ENCODE results near the gene RPL22L1.
"Not testable (repeated sequence)": the region's sequence is repeated elsewhere in the genome, so short reads cannot be mapped to it uniquely, and the experiment has no call there.

RPL22L1 gene

DNA sequence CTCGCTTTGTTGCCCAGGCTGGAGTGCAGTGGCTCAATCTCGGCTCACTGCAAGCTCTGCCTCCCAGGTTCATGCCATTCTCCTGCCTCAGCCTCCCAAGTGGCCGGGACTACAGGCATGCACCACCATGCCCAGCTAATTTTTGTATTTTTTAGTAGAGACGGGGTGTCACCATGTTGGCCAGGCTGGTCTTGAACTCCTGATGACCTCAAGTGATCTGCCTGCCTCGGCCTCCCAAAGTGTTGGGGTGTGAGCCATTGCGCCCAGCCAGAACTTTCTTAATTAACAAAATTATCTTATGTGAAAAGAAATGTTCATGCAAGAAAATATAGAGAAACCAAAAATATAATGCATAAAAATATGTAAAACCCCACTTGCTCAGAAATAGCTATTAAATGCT lies 7.3 kb upstream of the RPL22L1 start:
- not testable (repeated sequence) for DNase-seq

DNA sequence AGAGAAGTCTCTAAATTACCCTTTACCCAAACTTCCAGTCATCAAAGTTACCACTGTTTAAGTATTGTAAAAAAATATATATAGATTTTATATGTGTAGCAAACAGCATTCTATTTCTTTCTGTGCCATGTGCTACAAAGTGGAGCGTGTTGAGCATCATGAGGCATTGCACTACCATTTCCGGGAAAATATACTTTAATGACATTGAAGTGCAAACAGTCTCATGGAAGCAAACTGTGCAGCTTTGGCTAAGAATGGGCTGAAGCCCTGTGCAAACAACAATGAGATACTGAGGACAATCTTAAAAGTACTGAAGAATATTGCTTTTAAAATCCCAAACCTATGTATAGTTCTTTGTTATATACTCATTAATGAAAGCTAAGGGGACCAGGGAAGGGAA lies 6.5 kb upstream of the RPL22L1 start:
- no peak for DNase-seq

DNA sequence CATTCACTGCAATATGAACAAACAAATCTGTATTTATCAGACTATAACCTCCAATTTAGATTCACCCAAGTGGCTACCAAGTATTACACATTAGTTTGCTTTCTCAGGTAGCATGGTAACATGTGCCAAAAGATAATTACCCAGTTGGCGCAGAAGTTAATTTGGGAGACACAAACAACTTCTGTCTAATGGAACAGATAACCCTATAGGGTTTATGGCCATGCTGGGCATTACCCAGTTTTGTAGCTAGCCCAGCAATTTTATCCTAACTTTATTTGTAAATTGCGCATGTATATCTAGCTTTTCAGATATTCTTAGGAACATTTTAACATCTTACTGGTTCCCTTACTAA lies 780 bp downstream of the RPL22L1 start:
- no peak for DNase-seq

DNA sequence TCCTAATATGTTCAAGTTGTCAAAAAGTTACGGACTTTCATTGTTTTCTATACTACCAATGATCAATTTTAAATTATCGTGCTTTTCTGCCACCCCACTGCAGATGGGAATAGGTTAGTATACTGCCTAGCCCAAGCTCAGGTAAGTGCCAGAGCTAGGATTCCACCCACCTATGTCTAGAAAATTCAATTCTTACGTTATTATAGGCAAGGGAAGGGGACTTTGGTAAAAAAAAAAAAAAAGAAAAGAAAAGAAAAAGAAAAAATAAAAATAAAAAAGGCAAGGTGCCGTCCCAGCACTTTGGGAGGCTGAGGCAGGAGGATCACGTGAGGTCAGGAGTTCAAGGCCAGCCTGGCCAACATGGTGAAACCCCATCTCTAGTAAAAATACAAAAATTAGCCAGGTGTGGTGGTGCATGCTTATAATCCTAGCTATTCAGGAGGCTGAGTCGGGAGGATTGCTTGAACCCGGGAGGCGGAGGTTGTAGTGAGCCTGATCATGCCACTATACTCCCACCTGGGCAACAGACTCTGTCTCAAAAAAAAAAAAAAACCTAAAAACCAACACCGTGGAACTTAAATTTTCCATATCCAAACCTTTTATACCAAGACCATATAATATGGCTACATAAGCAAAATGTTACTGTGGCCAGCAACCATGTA lies 1.3 kb downstream of the RPL22L1 start:
- DNase-seq = no peak

DNA sequence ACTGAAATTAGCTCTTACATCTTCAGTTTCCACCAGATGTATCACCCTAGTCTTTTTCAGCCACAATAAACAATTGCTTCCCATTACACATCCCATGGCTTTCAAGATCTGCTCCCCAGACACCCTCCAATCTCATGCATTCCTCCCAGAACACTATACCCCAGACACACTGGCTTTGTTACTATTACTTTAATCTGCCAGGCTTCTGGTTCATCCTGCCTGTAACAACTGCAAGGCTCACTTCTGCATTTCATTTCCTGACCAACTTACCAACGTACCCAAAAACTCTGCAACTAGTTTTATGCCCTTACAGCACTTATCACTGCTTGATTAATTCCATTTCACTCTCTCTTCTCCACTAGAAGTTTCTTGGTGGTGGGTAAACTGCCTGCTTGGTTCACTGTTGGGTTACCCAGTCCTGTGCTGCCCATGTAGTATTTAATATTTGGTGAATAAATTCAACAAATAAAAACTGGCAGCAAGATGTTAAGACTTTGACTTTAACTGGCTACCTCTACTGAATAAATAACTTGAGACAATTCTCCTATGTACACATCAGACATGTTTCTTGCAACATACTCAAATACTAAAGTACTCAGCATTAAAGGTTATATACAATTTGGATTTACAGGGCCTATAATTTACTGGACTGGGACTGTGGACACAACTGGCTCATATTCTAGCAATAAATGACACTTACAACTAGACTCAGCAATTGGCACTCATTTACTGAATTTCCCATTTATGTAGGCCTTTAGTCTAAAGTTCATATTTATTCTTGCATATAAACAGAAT lies 2.7 kb downstream of the RPL22L1 start:
- no peak for DNase-seq

DNA sequence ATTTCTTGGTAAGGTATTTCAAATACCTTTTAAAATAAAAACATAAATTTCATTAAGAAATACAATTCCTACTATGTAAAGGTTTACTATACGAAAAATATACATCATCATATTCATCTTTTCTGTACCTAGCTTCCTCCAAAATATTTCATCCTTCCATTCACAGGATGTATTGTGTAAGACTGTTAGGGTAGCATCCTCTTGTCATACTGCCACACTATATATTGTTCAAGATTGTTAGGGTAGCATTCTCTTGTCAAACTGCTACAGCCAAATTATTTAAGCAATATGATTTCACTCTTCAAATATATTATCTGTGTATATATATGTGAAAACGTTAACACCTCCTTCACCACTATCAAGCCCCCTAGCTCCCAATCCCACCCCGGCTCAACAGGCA lies 3.5 kb downstream of the RPL22L1 start:
- DNase-seq = no peak

DNA sequence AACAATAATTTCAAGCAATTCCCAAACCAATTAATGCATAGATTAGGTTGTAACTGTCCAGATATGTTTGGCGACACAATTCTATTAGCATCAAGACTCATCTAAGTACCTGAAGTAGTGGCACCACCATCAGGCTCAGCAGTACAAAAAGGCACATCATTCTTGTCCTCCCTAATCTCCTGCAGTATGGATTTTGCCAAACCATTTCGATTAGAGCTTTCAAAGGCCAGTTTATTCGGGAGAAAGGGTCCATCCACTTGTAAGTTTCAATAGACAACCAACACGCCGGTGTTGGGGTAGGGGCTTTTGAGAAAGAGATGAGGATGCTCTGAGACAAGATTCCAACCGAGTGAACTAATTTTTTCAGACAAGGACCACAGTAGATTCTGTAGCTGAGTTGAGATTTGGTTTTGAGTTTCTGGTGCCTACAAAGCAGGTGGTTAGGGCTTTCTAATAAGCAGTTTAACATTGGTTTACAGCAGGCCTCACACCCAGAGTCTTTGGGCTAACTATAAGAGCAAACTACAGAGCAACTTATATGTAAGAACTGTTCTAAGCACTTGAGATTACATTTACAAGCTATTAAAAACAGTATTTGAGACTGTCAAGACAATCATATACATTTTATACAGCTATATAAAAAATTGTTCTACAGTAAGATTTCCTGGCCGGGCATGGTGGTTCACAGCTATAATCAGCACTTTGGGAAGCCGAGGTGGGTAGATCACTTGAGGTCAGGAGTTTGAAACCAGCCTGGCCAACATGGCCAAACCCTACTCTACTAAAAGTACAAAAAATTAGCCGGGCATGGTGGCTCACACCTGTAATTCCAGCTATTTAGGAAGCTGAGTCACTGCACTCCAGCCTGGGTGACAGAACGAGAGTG lies 4.5 kb downstream of the RPL22L1 start:
- DNase-seq = no peak

DNA sequence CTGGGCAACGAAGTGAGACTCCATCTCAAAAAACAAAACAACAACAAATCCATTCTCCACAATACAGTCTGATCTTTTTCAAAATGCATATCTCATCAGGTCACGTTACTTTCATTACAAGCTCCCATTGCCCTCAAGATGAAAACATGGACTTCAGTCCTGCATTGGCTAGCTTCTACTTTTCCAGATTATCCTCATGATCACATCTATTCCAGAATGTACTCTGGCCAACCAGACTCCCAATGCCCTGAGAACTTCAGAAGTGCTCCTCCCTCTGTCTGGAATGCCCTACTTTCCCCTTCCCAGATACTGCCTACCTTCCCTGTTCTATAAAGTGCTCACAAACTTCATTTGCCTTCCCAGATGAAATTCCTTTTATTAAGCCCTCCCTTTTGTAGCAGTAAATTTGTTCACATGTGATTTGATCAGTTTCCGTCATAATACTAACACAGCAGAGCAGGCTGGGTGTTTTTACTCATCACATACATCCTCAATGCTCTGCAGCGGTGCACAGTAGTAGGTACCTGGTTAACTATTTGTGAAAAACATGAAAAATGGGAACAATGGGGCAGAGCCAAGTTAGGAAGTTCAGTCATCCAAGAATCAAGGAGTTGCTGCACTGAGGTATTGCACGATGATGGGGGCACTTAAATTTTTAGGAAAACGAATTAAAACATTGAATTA lies 5.3 kb downstream of the RPL22L1 start:
- no peak for DNase-seq

DNA sequence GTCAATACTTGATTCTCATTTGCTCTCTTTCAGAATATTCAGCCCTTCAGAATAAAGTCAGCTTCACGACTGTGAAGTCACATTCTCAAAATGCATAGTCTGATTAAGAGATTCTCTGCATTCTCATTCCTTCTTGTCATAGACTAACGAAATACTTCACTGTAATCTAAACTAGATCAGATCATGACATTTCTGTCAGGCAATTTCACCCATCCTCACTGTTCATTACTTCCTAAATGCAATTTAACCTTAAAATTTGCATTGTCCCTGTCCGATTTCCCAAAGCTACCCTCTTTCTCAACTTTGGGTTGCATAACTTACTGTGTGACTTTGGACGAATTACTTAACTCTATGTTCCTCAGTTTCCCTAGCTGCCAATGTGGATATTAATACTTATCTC lies 6.2 kb downstream of the RPL22L1 start:
- DNase-seq = no peak

DNA sequence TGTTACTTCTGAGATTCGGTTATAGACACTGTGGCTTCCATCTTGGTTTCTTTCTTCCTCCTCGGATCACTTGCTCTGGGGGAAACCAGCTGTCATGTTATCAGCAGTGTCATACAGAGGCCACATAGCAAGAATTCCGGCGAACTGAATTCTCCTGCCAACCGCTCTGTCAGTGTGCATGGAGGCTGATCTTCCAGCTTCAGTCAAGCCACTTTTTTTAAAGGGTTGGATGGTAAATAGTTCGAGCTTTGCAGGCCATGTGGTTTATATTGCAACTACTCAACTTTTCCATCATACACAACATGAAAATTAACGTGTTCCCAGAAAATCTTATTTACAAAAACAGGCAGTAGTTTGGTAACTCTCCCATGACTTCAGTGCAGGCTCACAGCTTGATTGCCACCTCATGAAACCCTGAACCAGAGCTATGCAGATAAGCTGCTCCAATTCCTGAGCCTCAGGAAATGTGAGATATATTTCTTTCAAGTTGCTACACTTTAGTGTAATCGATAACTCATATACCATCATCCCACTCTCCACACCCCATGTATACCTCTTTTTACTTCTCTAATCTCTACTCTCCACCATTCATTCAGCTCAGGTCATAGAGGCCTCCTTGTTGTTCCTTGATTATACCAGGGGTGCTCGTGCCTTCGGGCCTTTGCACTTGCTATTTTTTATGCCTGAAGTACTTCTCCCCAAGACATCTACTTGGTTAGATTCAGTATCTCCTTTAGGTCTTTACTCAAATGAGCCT lies 7.2 kb downstream of the RPL22L1 start:
- no peak for DNase-seq

DNA sequence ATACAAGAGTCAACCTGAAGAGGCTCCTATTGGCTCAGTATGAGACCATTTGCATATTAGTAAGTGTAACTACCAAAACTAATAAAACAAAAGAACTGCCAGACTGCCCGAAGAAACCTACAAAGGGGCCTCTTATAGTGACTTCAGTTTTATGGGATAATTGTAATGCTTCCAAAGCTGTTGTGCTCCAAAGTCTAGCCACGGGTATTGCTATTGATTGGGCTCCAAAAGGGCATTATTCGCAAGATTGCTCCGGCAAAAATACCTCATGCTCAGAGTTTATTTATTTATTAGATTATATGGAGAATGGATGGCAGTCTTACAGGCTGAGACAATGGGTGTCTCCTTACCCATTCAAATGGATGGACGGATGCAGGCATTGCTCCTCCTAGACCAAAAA lies 11.4 kb downstream of the RPL22L1 start:
- DNase-seq = no peak

DNA sequence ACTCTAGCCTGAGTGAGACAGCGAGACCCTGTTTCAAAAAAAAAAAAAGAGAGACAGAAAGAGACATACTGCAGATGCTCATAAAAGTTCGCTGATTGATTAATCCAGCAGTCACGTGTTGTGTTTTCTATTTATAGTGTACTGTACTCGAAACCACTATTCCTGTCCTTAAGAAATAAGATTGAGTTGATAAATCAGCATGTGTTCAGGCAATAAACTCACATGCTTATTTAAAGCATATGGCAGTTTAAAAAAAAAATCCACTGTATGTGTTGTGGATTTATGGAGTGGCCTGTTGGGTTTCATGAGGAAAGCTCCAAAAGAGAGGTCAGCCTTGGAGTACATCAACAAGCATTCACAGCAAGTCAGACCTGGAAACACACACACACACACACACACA lies 17.7 kb downstream of the RPL22L1 start:
- DNase-seq = no peak

DNA sequence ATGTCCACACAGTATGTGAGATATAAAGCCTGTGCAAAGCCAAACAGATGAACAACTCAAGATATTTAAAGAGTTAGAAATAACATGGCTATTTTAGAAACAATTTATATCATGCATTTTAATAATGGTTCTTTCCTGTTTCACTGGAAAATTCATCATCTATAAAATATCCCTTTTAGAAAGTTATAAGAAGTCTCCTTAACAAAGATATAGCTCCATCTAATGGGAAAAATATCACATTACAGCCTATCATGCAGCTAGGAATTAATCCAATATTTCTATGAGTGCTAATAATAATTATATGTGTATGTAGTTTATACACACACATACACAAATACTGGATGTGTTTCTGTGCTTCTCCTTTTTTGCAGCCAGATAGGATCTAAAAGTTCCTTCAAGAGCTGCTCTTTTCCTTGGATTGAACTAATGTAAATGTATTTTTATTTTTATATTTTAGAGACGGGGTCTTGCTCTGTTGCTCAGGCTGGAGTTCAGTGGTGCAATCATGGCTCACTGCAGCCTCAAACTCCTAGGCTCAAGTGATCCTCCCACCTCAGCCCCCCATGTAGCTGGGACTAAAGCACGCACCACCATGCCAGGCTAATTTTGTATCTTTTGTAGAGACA lies 21.6 kb downstream of the RPL22L1 start:
- DNase-seq = no peak

DNA sequence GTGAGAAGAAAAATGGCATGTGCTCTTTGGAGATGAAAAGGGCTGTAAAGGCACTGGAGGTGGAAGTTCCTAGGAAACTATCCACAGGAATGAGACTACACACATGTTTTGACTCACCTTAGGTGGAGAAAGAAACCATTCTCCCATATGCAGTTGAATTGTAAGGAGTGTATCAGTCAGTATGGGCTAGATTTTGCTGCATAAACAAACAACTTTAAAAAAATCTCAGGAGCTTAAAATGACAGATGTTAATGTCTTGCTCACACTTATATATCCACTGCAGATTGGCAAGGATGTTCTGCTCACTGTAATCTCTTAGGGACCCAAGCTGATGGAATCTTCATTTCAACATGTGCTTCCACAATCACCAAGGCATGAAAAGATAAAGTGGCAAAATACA lies 25.6 kb downstream of the RPL22L1 start:
- DNase-seq = no peak

DNA sequence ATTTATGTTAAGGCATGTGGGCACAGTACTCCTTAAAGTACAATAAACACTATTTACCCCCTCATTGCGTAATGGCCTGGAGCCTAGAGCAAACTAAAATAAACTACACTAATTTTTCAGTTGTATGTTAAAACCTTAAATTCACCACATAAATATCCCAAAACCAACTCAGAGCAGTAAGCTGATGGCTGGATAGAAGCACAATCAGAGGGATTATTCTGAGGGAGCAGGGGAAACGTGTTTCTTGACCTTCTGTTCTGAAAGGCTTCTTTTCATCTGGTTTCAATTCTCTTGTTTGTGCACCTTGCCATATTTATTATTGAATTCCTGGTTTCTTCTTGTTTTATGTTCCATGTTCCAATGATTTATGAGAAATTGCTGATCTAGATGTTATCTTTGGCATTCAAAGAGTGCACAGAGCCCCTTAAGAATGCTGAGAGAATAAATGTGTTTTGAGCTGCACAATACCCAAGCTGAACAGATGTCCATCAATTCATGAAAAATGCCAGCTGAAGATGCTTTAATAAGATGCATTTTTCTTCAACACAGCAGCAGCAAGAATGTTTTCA lies 29.6 kb downstream of the RPL22L1 start:
- no peak for DNase-seq

DNA sequence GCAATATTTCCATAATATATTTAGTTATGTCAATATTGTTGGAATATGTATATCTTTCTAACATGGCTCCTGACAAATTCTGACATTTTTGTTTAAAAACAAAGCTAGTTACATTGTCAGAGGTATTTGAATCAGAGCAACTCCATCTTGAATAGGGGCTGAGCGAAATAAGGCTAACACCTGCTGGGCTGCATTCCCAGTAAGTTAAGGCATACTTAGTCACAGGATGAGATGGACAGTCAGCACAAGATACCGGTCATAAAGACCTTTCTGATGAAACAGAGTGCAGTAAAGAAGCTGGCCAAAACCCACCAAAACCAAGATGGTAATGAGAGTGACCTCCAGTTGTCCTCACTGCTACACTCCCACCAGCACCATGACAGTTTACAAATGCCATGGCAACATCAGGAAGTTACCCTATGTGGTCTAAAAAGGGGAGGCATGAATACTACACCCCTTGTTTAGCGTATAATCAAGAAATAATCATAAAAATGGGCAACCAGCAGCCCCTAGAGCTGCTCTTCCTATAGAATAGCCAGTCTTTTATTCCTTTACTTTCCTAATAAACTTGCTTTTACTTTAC lies 30.4 kb downstream of the RPL22L1 start:
- DNase-seq = no peak

DNA sequence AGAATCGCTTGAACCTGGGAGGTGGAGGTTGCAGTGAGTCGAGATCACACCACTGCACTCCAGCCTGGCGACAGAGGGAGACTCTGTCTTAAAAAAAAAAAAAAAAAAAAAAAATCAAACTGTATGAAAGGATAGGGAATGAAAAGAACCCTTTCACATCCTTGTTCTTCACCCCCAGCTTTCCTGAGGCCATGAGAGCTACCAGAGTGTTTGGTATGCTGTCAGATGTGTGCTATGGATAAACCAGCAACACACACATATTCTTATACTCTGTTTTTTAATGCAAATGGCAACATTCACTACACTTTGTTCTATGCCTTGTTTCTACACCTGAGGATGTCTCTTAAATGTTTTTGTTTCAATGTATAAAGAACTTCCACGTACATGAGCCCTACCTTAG lies 33.5 kb downstream of the RPL22L1 start:
- no peak for DNase-seq

DNA sequence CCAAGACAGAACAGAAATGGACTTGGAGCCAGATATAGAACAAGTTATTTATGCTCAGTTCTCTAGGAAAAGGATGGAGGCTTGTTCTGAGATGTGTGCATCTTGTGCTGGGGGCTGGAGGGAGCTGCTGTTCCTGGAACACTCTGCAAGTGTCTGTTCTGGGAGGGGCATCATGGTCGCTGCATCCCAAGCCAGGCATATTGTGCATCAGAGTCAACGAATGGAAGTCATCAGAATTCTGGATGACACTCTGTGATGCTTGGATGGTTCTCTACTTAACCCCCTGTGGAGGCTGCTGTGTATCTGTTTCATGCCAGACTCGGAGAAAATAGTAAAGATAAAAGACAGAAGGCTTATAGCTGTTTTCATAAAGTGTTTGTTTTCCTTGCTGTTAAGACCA lies 34.7 kb downstream of the RPL22L1 start:
- no peak for DNase-seq

DNA sequence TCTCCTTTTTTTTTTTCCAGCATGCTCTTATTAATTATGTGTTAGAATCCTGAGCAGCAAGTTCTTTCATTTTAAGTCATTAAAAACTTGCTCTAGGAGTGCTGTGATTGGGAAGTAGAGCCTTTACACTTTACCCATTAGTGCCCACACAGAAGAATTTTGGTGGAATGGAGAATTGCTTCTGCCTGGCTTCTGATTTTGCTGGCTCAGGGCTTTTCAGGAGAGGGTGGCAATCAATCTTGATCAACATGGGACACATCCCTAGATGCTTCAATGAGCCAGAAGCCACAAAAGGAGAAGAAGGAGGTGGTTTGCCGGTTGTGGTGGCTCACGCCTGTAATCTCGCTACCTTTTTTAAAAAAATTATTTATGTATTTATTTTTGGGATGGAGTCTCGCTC lies 39.4 kb downstream of the RPL22L1 start:
- DNase-seq = no peak

DNA sequence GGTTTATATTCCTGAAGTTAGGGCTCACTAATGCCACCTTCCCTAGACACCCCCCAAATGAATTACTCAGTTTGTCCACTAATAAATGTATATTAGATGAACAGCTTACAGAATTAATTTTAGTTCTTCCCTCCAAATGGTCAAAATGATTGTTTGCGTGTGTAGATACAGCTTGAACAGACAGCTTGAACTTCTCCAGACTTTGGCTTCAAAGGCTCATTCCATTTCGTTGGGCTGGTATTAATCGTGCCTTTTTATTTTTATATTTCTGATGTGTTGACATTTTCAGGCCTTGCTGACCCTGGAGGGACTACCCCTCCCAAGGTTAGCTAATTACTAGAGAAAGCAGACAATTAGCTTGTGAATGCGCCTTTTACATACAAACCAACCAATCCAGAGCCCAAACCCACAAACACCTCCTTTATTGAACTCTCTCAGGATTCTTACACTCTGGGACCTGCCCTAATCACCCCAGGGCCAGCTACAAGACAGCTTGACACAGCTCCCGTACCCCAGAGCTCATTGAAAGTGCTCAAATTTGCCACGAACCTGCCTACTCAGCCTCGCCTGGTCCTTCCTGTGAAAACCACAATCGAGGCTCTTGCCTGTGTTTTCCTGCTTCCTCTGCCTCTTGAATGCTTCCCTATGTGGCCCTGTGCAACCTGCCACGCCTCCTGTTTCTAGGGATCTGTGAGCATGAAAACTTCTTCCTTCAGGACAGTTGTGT lies 40.3 kb downstream of the RPL22L1 start:
- DNase-seq = no peak

DNA sequence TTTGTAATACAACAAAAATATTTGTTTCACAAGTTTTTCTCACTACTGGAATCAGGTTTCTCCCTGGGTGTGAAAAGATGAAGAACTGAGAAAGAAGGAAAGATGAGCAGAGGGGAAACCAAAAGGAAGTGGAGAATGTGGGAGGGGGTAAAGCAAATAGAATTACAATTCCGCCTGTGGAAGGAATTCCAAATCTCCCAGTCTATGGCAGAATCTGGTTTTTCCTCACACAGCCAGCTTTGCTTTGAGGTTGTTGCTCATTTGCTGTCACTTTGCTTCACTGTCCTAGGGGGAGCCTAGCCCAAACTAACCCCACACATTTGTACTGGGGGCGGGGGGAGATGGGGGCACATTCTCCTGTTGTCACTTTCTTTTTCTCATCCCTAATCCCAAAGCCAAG lies 43.9 kb downstream of the RPL22L1 start:
- no peak for DNase-seq

Measured in activated T-cell treated with anti-CD3 and anti-CD28 coated beads, Interleukin-2, amount 50 U/mL, for 1 hour (primary cell).